GM04504 (cell line): ENCODE data around the gene RNFT1.
"Not testable (repeated sequence)": the region's sequence is repeated elsewhere in the genome, so short reads cannot be mapped to it uniquely, and the experiment has no call there.

ENCODE experiments used
- DNase-seq: peaks from one replicate; pipeline ENCODE4 v3.0.0-alpha.2; 2012; ENCODE audit warnings: low read depth

RNFT1 gene

DNA sequence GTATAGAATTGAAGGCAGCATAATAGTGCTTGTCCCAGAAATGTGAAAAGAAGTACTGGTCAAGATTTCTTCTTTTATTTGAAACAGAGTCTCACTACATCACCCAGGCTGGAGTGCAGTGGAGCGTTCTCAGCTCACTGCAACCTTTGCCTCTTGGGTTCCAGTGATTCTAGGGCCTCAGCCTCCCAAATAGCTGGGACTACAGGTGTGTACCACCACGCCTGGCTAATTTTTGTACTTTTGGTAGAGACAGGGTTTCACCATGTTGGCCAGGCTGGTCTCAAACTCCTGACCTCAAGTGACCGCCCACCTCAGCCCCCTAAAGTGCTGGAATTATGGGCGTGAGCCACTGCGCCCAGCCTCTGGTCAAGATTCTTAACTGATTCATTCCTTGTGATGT is 43.9 kb downstream of the RNFT1 start:
- not testable (repeated sequence) for DNase-seq

DNA sequence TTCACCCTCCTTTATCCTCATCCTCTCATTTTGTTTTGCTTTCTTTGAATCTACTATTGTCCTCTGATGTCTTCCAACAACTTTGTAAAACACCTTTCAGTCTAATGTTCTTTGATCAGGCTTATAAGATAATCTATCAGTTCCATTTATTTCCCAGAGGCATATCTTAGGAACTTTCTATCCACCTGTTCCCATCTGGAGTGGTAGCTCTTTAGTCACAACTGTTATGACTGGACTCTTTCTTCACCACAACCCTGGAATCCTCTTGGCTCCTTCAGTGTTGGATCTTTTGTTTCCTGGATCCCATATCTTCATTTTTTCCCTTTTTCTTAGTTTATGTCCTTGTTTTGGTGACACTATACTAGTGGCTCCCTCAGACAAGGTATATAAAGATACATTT is 48.1 kb downstream of the RNFT1 start:
- no peak for DNase-seq

DNA sequence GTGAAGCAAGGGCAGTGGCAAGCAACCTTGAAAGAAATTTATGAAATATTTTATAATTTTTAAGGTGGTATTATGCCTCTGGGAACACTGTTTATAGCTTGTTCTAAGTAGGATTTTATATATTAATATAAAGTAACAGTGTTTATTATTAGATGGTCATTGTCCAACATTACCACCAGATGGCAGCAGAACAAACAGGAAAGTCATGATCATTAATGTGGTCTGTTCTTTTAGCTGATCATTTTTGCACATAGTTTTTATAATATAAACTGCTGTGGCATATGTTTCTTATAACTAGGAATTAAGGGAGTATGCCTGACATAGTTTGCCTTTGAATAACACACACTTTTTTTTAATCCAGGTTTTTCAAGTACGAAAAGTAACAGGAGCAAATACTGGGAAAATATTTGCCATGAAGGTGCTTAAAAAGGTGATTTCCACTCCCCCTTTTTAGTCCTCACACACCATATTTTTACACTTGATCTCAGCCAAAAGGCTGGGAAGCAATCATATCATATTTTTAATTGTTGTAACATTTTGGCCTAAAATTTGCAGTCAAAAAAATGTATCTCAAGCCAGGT is 50.2 kb downstream of the RNFT1 start:
- no peak for DNase-seq

DNA sequence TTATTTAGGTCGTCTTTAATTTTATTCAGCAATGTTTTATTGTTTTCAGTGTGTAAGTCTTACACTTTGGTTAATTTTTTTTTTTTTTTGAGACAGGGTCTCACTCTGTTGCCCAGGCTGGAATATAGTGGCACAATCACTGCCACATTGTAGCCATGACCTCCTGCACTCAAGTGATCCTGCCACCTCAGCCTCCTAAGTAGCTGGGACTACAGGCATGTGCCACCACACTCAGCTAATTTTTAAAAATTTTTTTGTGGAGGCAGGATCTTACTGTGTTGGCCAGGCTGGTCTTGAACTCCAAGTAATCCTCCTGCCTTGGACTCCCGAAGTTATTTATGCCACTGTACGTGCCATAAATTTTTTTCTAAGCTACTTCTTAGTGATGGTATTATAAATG is 57.1 kb downstream of the RNFT1 start:
- no peak for DNase-seq

DNA sequence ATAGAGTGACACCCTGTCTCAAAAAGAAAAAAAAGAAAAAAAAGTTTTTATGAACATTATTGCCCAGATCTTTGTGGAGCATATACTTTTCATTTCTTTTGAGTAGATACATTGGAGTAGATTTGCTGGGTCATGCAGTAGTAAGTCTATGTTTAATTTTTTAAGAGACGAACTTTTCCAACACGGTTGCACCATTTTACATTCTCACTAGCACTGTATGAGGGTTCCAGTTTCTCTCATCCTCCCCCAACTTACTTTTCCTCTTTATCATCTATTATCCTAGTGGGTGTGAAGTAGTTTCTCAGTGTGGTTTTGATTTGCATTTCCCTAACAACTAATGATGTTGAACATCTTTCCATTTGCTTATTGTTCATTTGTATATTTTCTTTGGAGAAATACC is 61.1 kb downstream of the RNFT1 start:
- DNase-seq, result no peak
